A549 (cell line): ENCODE results near the gene PPM1L.

Experiments used
- NPAS2 ChIP-seq: fragments of 250-450 bp; sonication (Bioruptor Pico); IDR thresholded peaks from 2 replicates; pipeline ENCODE4 v1.8.0; 2022; ENCODE audit warnings: mild to moderate bottlenecking, moderate library complexity, borderline replicate concordance
- TF ChIP-seq, protein P1 (sequence below): fragments of 450-650 bp; IDR thresholded peaks from 2 replicates; pipeline ENCODE4 v1.6.1; 2014; ENCODE audit warnings: antibody characterized with exemption

GRCh38 chr3:160758929-160759577 lies 3.0 kb downstream of the PPM1L start:
- TF ChIP-seq, protein P1, sequence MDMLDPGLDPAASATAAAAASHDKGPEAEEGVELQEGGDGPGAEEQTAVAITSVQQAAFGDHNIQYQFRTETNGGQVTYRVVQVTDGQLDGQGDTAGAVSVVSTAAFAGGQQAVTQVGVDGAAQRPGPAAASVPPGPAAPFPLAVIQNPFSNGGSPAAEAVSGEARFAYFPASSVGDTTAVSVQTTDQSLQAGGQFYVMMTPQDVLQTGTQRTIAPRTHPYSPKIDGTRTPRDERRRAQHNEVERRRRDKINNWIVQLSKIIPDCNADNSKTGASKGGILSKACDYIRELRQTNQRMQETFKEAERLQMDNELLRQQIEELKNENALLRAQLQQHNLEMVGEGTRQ, result no peak
- no peak for TF ChIP-seq NPAS2 (CRISPR knock-in tag)
